BJ (cell line): ENCODE results near the gene ANKLE2. TPM values are rescaled to one million over a fixed set of nuclear protein-coding genes. Genes with fewer than 3 reads are reported as not detected.
"Not testable (repeated sequence)": the region's sequence is repeated elsewhere in the genome, so short reads cannot be mapped to it uniquely, and the experiment has no call there.

ENCODE experiments used
- CTCF ChIA-PET: fragments of 350-600 bp; formaldehyde crosslinking; extraction: SDS; loops from one replicate; lab custom pipeline; 2021; ENCODE audit warnings: antibody characterized with exemption, inconsistent platforms; lab: Yijun Ruan, JAX
- POLR2A ChIA-PET: fragments of 300-600 bp; sonication (Branson Sonifier 250); formaldehyde crosslinking; extraction: SDS; loops from one replicate; lab custom pipeline; 2021; ENCODE audit warnings: antibody characterized with exemption; lab: Charles Lee
- DNase-seq: peaks from one replicate; pipeline ENCODE4 v3.0.0-alpha.2; 2011; ENCODE audit warnings: low read depth
- H3K27me3 ChIP-seq: 2 replicates; pipeline ENCODE4 v1.6.0; 2011; ENCODE audit warnings: low read length; ENCODE audit not compliant: control insufficient read depth, insufficient read depth
- H3K36me3 ChIP-seq: 2 replicates; pipeline ENCODE4 v1.5.1; 2011; ENCODE audit warnings: low read length; ENCODE audit not compliant: control insufficient read depth, insufficient read depth
- H3K4me3 ChIP-seq: 2 replicates; pipeline ENCODE4 v1.5.1; 2011; ENCODE audit warnings: low read depth, mild to moderate bottlenecking, control low read depth, low read length
- CTCF ChIP-seq: IDR thresholded peaks from 2 replicates; pipeline ENCODE4 v1.5.1; 2011; ENCODE audit warnings: low read depth, mild to moderate bottlenecking, control low read depth, inconsistent platforms, low read length, moderate library complexity; ENCODE audit not compliant: insufficient read depth
- polyA minus RNA-seq: library from RNA; depleted of rRNA, polyadenylated mRNA; stranded (reverse); fragments of >200 nt; gene quantifications from 2 replicates; pipeline ENCODE4 v1.2.3, GENCODE V29; 2011; rRNA and poly(A)+ RNA removed
- polyA plus RNA-seq: library from polyadenylated mRNA; depleted of rRNA; stranded (reverse); fragments of >200 nt; gene quantifications from 2 replicates; pipeline ENCODE4 v1.2.3, GENCODE V29; 2011; rRNA removed

ANKLE2 gene
- polyA plus RNA-seq: 78.8 and 119 TPM in 2 replicates
- 183 and 254 TPM in 2 replicates for polyA minus RNA-seq

DNA sequence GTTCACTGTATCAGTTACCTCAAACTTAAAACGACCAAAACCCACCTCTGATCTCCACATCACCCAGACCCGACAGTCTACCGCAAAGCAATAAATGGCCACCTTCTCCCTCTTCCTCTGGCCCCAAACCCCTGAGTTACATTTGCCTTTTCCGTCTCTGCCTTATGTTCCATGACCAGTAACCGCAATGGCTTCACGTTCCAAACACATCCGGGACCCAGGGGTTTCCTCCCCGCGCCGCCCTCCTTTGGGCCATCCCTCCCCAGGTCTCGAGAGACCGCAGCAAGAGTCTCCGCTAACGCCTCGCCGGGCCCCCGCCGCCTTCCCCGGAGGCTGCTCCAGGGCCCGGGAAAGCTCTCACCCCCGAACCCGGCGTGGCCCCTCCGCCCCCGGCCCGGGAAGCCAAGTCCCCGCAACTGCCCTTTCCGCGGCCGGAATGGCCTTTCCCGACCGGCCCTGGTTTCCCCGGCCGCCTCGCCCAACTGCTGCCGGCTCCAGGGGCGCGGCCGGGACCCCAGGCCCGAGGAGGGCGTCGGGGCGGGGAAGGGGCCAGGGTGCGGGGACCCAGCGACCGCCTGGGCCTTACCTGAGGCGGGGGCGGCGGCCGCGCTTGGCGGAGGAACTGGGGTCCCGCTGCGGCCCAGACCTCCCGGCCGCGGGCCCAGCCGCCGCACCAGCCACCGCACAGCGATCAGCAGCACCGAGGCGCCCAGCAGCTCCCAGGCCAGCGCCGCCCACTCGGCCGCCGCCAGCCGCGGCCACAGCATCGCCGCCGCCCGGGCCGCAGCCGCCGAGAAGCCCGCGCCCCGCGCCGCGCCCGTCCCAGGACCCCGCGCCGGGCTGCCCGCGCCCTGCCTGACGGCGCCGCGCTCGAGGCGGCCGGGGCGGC is at the start of gene ANKLE2:
Gene ANKLE2, minus strand, starts transcription at position 801 of the 889 bp plus-strand sequence. Its CDS starts 34 bp downstream, at position 767.
- TF ChIP-seq CTCF: no peak
- H3K27me3 ChIP-seq: no peaks in the 10 kb centered on the region
- ChIA-PET CTCF (interaction anchor here (0.6 to 1.2 kb wide), 2 partner anchors 15 to 17 kb away, joined by 3 read pairs; no protein-coding TSS in a partner anchor), POLR2A (no interaction called here)
- peaks cover 1% of the 10 kb centered on the region; the same call in 1 of the 2 replicates for H3K36me3 ChIP-seq
- DNase-seq: no peak
- H3K4me3 ChIP-seq: peak within 1 kb of the TSS; percentile 90

DNA sequence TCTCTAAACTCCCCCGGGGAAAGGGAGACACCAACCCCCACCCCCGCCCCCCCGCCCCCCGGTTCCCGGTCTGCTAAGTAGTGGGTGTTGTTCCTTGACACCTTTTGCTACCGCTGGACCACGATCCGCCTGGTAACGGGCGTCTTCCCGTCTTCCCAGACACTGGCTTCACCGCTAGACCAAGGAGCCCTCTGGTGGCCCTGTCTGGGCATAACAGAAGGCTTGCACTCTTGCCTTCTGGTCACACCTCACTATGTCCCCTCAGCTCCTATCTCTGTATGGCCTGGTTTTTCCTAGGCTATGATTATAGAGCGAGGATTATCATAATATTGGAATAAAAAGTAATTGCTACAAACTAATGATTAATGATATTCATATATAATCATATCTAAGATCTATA is 47.8 kb upstream of the ANKLE2 start:
- DNase-seq, H3K27me3 ChIP-seq, POLR2A ChIA-PET, H3K4me3 ChIP-seq: not testable (repeated sequence)
- CTCF ChIA-PET: interaction anchor here (0.7 kb wide), 1 partner anchor 30 kb away, joined by 3 read pairs; no protein-coding TSS in a partner anchor
- H3K36me3 ChIP-seq: peaks cover 34% of the 10 kb centered on the region
- TF ChIP-seq CTCF: peak; percentile 41

DNA sequence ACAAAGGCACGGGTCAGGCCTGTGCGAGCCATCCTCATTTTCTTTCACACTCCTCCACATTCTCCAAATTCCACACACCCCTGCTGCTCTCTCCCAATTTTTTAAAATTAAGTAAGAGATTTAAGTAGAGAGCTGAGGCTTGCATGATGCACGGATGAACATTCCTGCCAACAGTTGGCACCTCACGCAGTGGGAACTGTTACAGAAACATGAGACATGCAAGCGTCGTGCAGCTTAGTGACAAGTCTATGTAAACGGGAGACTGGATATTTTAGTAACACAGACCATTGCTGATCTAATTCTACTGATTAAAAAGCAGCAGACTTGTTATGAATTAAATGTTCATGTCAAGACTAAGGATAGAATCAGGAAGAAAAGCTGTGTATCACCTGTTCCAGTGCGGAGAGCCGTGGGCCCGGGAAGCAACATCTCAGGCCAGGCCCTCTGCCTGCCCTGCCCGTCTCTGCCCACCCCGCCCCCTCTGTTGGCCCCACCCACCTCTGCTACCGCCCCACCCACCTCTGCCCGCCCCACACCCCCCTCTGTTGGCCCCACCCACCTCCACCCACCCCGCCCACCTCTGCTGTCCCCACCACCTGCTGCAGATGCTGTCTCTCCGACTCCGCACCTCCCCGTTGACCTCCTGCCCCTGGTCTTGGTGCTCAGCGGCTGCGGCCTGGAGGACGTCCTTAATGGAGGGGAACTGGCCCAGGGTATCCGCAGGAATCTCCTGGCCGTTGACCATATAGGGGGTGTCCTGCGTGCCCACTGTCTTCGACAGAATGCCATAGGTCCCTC is 45.9 kb upstream of the ANKLE2 start:
- POLR2A ChIA-PET: no interaction called here
- CTCF ChIA-PET: interaction anchor here (0.8 to 1.5 kb wide), 3 partner anchors 15 to 43 kb away, joined by 3 read pairs; no protein-coding TSS in a partner anchor
- TF ChIP-seq CTCF: no peak
- Histone ChIP-seq H3K4me3 (no peak overlapping the region), H3K27me3 (no peaks in the 10 kb centered on the region), H3K36me3 (peaks cover 30% of the 10 kb centered on the region)
- DNase-seq: no peak

DNA sequence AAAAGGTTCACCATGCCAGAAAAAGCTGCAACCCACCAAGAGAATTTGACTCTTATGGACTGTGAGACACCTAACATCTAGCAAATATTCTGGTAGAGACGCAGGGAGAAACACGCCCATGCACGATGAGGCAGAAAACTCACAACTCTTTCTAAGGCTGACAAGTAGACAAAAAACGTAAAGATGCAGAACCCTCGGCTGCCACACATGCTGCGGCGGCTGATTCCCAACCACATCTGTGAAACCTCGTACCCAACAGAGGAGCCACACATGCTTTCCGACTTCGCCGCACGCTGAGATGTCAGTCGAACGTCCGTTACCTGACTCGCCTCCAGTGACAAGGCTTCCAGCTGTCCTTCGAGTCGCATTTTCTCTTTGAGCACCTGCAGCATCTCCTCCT is 45.2 kb upstream of the ANKLE2 start:
- no peaks in the 10 kb centered on the region for H3K27me3 ChIP-seq
- CTCF ChIA-PET: interaction anchor here (0.8 to 1.5 kb wide), 2 partner anchors 16 to 42 kb away, joined by 3 read pairs; no protein-coding TSS in a partner anchor
- no peak for TF ChIP-seq CTCF
- H3K36me3 ChIP-seq: peaks cover 31% of the 10 kb centered on the region
- DNase-seq: no peak
- no peak overlapping the region for H3K4me3 ChIP-seq
- POLR2A ChIA-PET: no interaction called here
